Neutrophil (primary cell): ENCODE data around the gene CCDC196.

Source experiments
- H3K27ac ChIP-seq: fragments of 200-600 bp; sonication (generic); 2 replicates; pipeline ENCODE4 v1.5.1; 2016; ENCODE audit warnings: mild to moderate bottlenecking, moderate library complexity
- H3K27me3 ChIP-seq: fragments of 200-600 bp; sonication (generic); 2 replicates; pipeline ENCODE4 v1.6.0; 2016; ENCODE audit warnings: mild to moderate bottlenecking
- H3K36me3 ChIP-seq: fragments of 200-600 bp; sonication (generic); 2 replicates; pipeline ENCODE4 v1.5.1; 2017
- H3K4me1 ChIP-seq, 2 experiments: fragments of 200-600 bp in 1 of 2; sonication (generic) in 1 of 2; 1 replicate in 1 of 2; 2 replicates in 1 of 2; pipeline versions ENCODE4 v1.5.1 to v1.6.1; 2013 to 2016; ENCODE audit warnings: low read depth in 1 of 2, low read length in 1 of 2, mild to moderate bottlenecking in 1 of 2, moderate library complexity in 1 of 2; ENCODE audit not compliant: control insufficient read depth in 1 of 2, insufficient read depth in 1 of 2
- H3K4me3 ChIP-seq, 2 experiments: fragments of 200-600 bp in 1 of 2; sonication (generic) in 1 of 2; 1 replicate in 1 of 2; 2 replicates in 1 of 2; pipeline ENCODE4 v1.5.1; 2013 to 2016; ENCODE audit warnings: low read depth in 1 of 2, low read length in 1 of 2, mild to moderate bottlenecking in 1 of 2, moderate library complexity in 1 of 2
- H3K9me3 ChIP-seq: fragments of 200-600 bp; sonication (generic); 2 replicates; pipeline ENCODE4 v1.5.1; 2016
- CTCF ChIP-seq: fragments of 200-600 bp; sonication (generic); IDR thresholded peaks from 2 replicates; pipeline ENCODE4 v1.5.1; 2016; ENCODE audit warnings: antibody characterized with exemption

The CCDC196 gene

GRCh38 chr14:66472251-66472650 lies 13.9 kb upstream of the CCDC196 start:
- Histone ChIP-seq H3K4me1 (no peaks in the 10 kb centered on the region), H3K9me3 (no peaks in the 10 kb centered on the region), H3K27ac (no peak overlapping the region), H3K27me3 (no peaks in the 10 kb centered on the region), H3K36me3 (no peaks in the 10 kb centered on the region), H3K4me3 (no peak overlapping the region)
- no peak for TF ChIP-seq CTCF

- TF ChIP-seq CTCF: no peak
- no peaks in the 10 kb centered on the region for H3K36me3 ChIP-seq
Observed at GRCh38 chr14:66473223-66473622, 12.9 kb upstream of the CCDC196 start.

GRCh38 chr14:66476964-66477363 lies 9.2 kb upstream of the CCDC196 start:
- TF ChIP-seq CTCF: no peak
- Histone ChIP-seq H3K27ac (no peak overlapping the region), H3K36me3 (no peaks in the 10 kb centered on the region), H3K27me3 (no peaks in the 10 kb centered on the region), H3K4me3 (no peak overlapping the region), H3K4me1 (no peaks in the 10 kb centered on the region), H3K9me3 (no peaks in the 10 kb centered on the region)

More at GRCh38 chr14:66473223-66473622, 12.9 kb upstream of the CCDC196 start:
- no peak overlapping the region for H3K4me3 ChIP-seq
- no peak overlapping the region for H3K27ac ChIP-seq
- H3K9me3 ChIP-seq: no peaks in the 10 kb centered on the region
- H3K27me3 ChIP-seq: no peaks in the 10 kb centered on the region
- H3K4me1 ChIP-seq: no peaks in the 10 kb centered on the region

GRCh38 chr14:66477567-66477966 lies 8.6 kb upstream of the CCDC196 start:
- Histone ChIP-seq H3K9me3 (no peaks in the 10 kb centered on the region), H3K4me3 (no peak overlapping the region), H3K4me1 (no peaks in the 10 kb centered on the region), H3K36me3 (no peaks in the 10 kb centered on the region), H3K27me3 (no peaks in the 10 kb centered on the region), H3K27ac (no peak overlapping the region)
- no peak for TF ChIP-seq CTCF

GRCh38 chr14:66482873-66483272 lies 3.3 kb upstream of the CCDC196 start:
- no peaks in the 10 kb centered on the region for H3K27me3 ChIP-seq
- H3K27ac ChIP-seq: no peak overlapping the region
- no peaks in the 10 kb centered on the region for H3K4me1 ChIP-seq
- no peak overlapping the region for H3K4me3 ChIP-seq
- H3K36me3 ChIP-seq: no peaks in the 10 kb centered on the region
- no peaks in the 10 kb centered on the region for H3K9me3 ChIP-seq
- no peak for TF ChIP-seq CTCF

- Histone ChIP-seq H3K27ac (no peak overlapping the region), H3K4me1 (no peaks in the 10 kb centered on the region), H3K36me3 (no peaks in the 10 kb centered on the region), H3K9me3 (no peaks in the 10 kb centered on the region), H3K27me3 (no peaks in the 10 kb centered on the region), H3K4me3 (no peak overlapping the region)
- TF ChIP-seq CTCF: no peak
Observed at GRCh38 chr14:66483322-66483721, 2.8 kb upstream of the CCDC196 start.
